HCT116 (cell line): ENCODE measurements around the gene REN.

Experiments
- CEBPB ChIP-seq: IDR thresholded peaks from 2 replicates; pipeline ENCODE4 v1.6.1; 2012; ENCODE audit warnings: low read depth
- EGR1 ChIP-seq: IDR thresholded peaks from 2 replicates; pipeline ENCODE4 v1.6.1; 2012; ENCODE audit warnings: low read depth
- EZH2 ChIP-seq: fragments of 200-600 bp; sonication (generic); IDR thresholded peaks from 2 replicates; pipeline ENCODE4 v1.6.1; 2017; ENCODE audit warnings: antibody characterized with exemption, mixed run types
- FOSL1 ChIP-seq: IDR thresholded peaks from 2 replicates; pipeline ENCODE4 v1.6.1; 2012; ENCODE audit warnings: low read depth
- POLR2A ChIP-seq: IDR thresholded peaks from 2 replicates; pipeline ENCODE4 v1.7.0; 2011; ENCODE audit warnings: borderline replicate concordance; ENCODE audit not compliant: insufficient read depth, insufficient read length; ENCODE audit errors: extremely low read depth
- POLR2AphosphoS5 ChIP-seq: IDR thresholded peaks from 2 replicates; pipeline ENCODE4 v1.6.1; 2011; ENCODE audit warnings: mild to moderate bottlenecking, low read depth, low read length, moderate library complexity
- SIN3A ChIP-seq: IDR thresholded peaks from 2 replicates; pipeline ENCODE4 v1.6.1; 2012; ENCODE audit warnings: low read depth
- ZFX ChIP-seq: fragments of 450-650 bp; IDR thresholded peaks from 2 replicates; pipeline ENCODE4 v1.6.1; 2017
- TF ChIP-seq, protein P1 (sequence below), 3 experiments: fragments of 200-600 bp in 1 of 3; sonication (generic) in 1 of 3; IDR thresholded peaks in 2 of 3; conservative IDR thresholded peaks in 1 of 3; 2 replicates each; pipeline ENCODE4 v1.5.1; 2012 to 2017; ENCODE audit warnings: low read depth in 2 of 3, low read length in 2 of 3, antibody characterized with exemption in 1 of 3, borderline replicate concordance in 1 of 3, control low read depth in 1 of 3, mild to moderate bottlenecking in 1 of 3, mixed read lengths in 1 of 3, mixed run types in 1 of 3, moderate library complexity in 1 of 3; ENCODE audit not compliant: insufficient read depth in 1 of 3
- TF ChIP-seq, protein P2 (sequence below): IDR thresholded peaks from 2 replicates; pipeline ENCODE4 v1.6.1; 2012; ENCODE audit warnings: low read depth
- TF ChIP-seq, protein P3 (sequence below): IDR thresholded peaks from 2 replicates; pipeline ENCODE4 v1.6.1; 2012

DNA sequence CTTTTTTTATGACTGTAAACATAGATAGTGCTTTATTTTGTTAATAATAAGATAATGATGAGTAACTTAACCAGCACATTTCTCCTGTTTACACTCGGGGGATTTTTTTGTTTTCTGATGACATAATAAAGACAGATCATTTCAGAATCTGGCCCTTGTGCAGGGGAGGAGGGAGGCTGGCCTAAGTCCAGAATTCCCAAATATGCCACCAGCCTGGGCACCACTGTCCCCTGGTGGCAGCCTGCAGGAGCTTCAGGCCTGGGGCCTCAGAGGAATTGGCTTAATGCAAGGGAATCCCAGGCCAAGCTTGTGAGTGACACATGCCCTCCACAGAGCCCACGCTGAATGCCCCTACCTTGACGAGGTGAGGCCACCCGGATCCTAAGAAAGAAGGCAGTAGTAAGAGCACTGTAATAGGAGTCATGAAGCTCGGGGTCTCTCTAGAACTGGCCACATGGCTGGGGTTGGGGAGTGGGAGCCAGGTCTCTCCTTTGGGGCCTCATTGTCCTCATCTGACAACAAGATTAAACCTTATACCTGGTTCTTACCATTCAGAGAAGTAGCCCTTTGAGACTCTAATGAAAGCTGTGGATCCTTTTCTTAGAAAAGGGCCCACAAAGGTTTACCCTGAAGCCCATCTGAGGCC lies 38.4 kb downstream of the REN start:
- TF ChIP-seq SIN3A (no peak), FOSL1 (no peak), POLR2A (no peak), EGR1 (no peak), CEBPB (no peak), POLR2AphosphoS5 (peak; percentile 66; the same call in 1 of the 2 replicates), EZH2 (no peak), ZFX (no peak)
- TF ChIP-seq, protein P1, sequence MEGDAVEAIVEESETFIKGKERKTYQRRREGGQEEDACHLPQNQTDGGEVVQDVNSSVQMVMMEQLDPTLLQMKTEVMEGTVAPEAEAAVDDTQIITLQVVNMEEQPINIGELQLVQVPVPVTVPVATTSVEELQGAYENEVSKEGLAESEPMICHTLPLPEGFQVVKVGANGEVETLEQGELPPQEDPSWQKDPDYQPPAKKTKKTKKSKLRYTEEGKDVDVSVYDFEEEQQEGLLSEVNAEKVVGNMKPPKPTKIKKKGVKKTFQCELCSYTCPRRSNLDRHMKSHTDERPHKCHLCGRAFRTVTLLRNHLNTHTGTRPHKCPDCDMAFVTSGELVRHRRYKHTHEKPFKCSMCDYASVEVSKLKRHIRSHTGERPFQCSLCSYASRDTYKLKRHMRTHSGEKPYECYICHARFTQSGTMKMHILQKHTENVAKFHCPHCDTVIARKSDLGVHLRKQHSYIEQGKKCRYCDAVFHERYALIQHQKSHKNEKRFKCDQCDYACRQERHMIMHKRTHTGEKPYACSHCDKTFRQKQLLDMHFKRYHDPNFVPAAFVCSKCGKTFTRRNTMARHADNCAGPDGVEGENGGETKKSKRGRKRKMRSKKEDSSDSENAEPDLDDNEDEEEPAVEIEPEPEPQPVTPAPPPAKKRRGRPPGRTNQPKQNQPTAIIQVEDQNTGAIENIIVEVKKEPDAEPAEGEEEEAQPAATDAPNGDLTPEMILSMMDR (IDR thresholded peaks at IDR 0.05 in 2 of 3, conservative IDR thresholded peaks at IDR 0.05 in 1 of 3; ENCODE audit: borderline replicate concordance in 1 of 3, insufficient read depth in 1 of 3, low read depth in 2 of 3, low read length in 2 of 3) = peak; percentile 94 to 99 (median 99)
- TF ChIP-seq, protein P2, sequence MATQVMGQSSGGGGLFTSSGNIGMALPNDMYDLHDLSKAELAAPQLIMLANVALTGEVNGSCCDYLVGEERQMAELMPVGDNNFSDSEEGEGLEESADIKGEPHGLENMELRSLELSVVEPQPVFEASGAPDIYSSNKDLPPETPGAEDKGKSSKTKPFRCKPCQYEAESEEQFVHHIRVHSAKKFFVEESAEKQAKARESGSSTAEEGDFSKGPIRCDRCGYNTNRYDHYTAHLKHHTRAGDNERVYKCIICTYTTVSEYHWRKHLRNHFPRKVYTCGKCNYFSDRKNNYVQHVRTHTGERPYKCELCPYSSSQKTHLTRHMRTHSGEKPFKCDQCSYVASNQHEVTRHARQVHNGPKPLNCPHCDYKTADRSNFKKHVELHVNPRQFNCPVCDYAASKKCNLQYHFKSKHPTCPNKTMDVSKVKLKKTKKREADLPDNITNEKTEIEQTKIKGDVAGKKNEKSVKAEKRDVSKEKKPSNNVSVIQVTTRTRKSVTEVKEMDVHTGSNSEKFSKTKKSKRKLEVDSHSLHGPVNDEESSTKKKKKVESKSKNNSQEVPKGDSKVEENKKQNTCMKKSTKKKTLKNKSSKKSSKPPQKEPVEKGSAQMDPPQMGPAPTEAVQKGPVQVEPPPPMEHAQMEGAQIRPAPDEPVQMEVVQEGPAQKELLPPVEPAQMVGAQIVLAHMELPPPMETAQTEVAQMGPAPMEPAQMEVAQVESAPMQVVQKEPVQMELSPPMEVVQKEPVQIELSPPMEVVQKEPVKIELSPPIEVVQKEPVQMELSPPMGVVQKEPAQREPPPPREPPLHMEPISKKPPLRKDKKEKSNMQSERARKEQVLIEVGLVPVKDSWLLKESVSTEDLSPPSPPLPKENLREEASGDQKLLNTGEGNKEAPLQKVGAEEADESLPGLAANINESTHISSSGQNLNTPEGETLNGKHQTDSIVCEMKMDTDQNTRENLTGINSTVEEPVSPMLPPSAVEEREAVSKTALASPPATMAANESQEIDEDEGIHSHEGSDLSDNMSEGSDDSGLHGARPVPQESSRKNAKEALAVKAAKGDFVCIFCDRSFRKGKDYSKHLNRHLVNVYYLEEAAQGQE = no peak
- TF ChIP-seq, protein P3, sequence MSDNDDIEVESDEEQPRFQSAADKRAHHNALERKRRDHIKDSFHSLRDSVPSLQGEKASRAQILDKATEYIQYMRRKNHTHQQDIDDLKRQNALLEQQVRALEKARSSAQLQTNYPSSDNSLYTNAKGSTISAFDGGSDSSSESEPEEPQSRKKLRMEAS = no peak
